CD4-positive, alpha-beta T cell treated with Interleukin-15 for 4 hours (primary cell): ENCODE measurements around the gene TSPAN17.
A peak's percentile ranks its signal among the peaks of the same experiment; 100 is the strongest.

ENCODE experiments used
- DNase-seq: peaks from one replicate; pipeline ENCODE4 v3.0.0-alpha.2; 2020; ENCODE audit warnings: low spot score

The TSPAN17 gene

DNA sequence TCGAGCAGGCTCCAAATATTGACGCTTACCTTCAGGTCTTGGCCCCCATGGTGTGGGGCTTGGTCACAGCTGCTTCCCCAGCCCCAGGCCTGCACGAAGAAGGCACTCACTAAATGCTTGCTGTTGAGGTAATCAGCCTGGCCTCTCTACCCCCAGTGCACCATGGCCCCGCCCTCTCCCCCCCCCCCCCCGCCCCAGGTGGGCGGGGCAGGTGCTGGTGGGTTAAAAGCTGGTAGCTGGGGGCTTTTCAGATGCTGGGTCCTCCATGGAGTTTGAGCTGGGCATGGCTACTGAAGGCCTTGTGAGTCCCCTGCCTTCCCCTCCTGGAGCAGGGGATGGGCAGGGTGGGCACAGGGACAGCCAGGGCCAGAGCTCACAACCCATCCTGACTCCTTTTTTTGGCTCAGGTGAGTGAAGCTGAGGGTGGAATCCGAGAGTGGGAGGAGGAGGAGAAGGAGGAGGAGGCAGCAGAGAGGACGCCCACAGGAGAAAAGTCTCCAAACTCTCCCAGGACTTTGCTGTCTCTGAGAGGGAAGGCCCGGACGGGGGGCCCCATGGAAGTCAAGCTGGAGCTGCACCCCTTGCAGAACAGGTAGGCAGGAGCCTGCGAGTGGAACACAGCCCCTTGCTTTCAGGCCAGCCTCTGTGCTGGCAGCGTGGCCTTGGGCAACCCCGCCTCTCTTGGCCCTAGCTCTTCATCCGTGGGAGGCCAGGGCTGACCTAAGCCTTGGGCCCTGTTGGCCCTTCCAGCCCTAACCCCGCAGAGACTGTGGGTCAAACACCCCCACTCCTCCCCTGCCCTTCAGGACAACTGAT is 4.4 kb upstream of the TSPAN17 start:
- no peak for DNase-seq

DNA sequence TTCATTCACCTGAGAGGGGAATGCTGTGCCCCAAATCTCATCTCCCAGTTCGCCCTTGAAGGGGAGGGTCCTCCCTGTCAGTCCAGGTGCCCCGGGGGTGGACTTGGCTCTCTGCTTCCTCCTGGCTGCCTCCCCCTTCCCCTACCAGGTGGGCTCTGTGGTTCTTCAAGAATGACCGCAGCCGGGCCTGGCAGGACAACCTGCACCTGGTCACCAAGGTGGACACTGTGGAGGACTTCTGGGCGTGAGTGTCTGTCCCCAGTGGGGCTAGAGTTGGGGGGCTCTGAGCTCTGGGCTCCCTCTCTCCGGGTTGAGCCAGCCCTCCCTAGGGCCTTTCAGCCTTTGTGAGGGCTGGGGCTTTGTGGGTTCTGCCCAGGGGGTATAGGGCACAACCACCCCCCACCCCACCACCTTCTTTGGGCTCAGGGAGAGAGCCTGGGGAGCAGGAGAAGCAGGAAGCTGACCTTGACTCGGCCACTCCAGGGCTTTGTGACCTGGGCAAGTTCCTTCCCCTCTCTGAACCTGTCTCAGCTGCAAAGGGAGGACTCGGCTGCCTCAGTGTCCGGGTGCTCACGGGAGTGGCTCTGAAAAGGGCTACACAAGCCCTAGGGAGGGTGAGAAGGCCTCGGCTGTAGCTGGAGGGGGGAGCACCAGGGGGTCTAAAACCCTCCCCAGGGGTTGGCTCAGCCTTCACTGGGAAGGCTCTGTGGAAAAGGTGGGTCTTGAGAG is 3.6 kb upstream of the TSPAN17 start:
- DNase-seq = no peak

DNA sequence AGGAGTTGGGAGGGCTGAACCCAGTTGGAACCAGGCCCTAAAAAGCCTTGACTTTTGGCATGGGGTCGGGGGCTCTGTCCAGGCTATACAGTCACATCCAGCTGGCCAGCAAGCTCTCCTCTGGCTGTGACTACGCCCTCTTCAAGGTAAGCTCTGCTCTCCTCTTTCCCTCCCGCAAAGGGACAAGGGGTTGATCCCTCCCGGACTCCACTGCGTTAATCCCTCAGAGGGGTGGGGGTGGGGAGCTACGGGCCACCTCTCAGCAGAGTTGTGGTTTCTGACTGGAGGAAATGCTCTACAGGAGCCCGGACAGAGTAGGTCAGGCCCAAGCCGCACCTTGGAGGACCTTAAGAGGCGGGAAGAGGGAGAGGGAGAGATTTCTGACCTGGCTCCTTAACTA is 3.0 kb upstream of the TSPAN17 start:
- no peak for DNase-seq

DNA sequence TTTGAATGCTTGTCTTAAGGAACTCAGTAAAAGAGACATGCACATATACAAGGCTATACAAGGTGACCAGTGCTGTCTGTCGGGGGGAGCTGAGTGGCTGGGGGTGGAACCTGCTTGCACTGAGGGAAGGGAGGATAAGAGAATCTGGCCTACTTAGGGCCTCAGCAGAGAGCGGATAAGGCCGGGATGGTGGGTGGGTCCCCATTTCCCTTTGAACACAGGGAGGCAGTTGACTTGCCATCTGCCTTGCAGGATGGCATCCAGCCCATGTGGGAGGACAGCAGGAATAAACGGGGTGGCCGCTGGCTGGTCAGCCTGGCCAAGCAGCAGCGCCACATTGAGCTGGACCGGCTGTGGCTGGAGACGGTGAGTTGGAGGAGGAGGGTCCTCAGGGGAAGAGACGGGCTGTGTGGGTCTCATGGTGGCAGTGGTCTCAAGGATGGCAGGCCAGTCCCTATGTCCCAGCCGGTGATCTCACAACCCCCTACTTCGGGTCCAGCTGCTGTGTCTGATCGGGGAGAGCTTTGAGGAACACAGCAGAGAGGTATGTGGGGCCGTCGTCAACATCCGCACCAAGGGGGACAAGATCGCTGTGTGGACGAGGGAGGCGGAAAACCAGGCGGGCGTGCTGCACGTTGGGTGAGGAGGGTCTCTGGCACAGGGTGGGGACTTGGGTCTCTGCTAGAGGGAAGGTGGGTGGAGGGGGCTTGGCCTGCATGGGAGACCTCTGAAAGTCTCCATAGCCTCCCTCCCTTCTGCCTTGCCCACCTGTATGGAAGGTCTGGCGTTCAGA is 2.2 kb upstream of the TSPAN17 start:
- no peak for DNase-seq

DNA sequence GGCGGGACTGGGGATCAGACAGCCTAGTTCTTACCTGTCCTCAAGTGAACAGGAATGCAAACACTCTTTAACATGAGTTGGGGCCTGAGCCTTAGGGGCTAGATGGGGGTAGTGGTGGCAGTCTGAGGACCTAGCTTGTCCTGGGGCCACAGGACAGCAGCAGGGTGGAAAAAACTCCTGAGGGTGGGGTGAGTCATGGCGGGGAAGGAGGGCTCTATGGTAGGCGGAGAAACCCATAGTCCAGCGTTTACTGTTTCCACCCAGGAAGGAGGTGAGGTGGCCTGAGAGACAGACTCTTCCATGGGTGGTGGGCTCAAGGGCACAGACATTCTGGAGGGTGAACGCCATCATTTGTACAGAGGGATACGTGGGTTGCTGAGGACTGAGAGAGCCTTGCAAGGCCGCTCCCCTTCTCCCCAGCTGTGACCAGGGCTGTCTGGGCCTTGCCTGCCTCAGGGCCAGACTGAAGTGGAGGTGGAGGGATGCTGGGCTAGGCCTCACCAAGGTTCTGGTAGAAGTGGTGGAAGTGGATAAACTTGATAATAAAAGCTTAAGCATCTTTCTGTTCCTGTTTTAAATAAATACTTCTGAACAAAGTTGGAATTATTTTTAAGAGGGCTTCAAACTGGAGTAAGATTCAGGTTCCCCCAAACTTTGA is 1.1 kb upstream of the TSPAN17 start:
- no peak for DNase-seq

DNA sequence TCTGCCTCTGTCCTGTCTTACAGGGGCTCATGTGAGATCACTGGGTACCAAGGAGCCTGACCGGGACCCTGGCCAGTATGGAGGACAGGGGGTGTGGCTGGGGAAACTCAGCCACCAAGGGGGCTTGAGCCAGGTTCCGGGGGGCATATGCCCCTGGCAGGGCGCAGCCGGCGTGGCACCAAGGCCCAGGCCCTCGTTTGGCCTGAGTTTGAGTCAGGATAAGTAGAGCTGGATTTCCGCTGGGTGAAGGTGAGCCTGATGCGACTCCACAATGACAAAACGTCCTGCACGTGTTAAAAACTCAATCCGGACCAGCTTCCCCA is 616 bp upstream of the TSPAN17 start:
- no peak for DNase-seq

DNA sequence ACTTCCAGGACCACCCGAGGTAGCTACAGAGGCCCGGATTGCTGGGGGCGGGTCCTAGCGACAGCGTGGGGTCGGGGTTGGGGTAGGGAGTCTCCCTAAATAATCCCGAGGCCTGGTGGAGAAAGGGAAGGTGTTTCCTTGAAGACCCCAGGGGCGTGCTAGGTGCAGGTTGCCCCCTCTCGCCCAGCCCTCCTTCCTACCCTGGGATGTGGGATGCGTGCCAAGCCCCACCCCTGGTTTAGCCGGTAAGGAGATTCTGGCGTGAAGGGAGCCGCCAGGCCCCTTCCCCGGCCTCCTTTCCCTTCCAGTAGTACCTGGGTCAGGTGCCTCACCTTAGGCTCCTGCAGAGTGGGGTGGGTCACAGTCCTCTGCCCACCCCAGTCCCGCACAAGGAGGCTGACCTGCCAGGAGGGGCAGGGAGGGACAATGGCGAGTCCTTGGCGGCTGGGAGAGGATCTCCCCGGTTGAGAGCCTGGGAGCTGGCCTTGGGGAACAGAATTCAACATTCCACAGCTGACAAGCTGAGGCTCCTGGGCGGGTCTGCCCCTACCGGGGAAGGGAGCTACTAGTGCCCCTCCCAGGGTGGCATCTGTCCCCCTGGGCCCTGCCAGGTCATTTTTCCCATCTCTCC is 674 bp downstream of the TSPAN17 start:
- DNase-seq = no peak

DNA sequence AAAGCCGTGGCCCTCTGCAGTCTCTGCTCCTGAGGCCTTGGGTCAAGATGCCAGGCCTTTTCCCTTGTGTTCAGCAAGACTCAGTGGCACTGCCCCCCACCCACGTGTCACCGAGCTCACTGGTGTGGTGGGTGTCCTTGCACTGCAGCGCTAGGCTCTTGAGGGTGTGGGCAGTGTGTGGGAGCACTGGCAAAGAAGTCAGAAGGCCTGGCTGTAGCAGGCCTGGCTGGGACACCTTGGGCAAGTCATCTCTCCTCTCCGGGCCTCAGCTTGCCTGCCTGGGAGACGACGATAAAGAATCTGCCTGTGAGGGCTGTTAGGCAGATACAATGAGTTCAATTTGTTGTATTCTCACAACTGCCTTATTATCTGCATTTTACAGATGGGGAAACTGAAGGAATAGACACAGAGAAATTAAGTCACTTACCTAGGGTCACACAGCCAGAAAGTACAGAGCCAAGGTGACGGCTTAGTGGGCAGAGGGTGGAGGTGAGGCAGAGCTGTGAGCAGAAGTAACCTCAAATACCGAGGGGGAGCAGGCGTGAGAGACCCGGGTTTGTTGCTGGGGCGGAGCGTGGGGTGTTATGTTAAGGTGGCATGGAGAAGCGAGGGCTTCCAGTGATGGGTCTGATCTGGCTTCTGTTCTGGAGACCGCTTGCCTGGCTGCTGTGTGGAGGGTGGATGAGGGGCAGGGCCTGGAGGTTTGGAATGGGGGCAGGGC is 1.4 kb downstream of the TSPAN17 start:
- DNase-seq = peak; percentile 47

DNA sequence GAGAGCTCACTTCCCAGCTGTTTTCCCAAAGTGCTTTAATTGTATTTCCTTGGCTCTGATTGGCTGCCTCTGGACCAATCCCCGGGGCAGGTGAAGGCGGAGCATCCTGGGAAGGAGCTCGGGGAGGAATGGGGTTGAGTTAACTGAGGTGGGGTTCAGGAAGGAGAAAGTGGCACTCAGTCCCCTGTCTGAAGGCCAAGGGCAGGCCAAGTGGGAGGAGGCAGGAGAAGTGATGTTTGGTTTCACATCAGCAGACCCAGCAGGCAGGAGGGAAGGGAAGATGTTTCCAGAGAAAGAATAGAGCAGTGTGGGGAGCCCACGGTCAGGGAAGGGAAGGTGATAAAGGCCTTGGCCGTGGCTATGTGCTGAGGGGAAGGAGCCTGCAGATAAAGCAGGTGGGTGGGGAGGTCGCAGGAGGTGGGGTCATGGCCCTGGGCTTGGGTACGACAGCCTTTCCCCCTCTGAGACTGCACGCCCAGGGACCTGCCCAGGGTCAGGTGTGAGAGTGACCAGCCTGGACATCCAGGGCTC is 3.1 kb downstream of the TSPAN17 start:
- no peak for DNase-seq

DNA sequence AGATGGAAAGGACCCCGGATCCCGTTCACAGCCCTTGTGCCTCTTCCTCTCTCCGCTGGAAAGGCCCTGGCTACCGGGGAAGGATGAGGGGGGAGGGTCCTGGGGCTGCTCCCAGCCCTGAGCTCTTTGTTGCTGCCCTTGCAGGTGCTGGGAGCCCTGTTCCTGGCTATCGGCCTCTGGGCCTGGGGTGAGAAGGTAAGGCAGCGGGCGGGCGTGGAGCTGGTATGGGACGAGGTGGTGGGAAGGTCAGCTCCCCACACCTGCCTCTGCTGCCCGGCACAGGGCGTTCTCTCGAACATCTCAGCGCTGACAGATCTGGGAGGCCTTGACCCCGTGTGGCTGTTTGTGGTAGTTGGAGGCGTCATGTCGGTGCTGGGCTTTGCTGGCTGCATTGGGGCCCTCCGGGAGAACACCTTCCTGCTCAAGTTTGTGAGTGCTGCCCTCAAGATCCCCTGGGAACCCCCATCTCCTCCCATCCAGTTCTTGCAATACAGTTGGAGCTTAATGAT is 4.2 kb downstream of the TSPAN17 start:
- no peak for DNase-seq

DNA sequence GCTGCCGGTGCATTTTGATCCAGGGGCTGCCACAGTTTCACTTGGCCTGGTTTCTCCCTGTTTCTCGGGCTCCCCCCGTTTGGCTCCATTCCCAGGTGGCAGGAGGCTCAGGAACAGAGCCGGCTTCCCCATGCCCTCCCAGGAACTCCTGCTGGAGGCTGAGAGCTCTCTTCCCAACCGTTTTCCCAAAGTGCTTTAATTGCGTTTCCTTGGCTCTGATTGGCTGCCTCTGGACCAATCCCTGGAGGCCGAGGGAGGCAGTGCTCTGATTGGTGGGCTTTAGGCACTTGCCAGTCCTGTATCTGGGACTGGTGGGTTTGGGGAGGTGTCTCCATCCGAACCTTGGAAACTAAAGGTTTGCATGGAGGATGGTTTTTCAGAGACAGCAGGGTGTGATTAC is 4.9 kb downstream of the TSPAN17 start:
- DNase-seq = no peak

DNA sequence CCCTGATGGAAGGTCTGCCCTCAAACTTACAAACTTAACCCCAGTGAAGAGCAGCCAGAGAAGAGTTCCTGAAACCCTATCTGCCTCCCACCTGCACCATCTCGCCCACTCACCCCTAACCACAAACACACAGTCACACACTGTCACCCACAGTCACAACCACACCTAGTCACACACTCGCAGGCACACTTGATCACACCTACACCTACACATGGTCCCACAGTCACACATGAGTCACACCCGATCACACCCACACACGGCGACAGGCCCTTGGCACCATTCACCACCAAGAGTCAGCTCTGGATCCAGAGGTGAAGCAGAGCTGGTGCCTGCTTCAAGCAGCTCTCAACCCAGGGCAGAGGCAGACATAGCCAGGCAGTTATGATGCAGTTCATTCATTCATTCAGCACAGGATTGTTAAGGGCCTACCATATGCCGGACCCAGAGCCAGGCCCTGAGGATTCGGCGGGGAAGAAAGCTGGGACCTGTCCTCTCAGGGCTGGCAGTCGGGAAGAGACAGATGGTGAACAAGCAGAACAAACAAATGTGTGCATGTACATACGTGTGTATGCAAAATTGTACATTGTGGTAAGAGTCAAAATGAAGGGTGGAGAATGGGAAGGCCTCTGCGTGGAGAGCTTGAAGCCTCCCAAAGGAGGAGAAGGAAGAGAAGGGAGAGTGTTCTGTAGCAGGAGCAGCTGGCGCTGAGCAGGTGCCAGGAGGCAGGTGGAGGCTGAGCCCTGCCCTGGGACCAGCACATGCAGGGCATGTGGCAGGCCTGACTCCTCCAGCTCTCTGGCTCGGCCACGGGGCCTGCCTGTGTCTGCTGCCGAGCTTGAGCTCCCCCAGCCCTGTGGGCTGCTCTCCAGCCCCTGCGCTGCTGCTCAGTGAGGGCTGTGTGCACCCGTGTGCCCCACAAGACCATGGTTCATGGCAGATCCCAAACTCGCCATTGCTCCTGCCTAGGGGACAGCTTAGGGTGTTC is 6.4 kb downstream of the TSPAN17 start:
- DNase-seq = peak; percentile 79

DNA sequence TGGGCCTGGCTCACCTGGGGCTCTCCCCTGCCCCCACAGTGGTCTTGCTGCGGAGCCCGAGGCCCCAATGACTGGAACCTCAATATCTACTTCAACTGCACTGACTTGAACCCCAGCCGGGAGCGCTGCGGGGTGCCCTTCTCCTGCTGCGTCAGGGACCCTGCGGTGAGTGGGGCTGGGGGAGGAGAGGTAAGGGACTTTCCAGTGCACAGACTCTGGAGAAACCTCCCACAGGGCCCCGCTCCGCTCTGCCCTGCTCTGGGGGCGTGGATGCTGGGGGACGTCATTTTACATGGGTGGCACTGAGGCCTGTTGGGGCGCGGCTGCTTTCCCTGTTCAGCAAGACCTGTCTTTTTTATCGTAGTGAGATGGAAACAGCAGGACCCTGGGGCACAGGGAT is 7.6 kb downstream of the TSPAN17 start:
- no peak for DNase-seq

DNA sequence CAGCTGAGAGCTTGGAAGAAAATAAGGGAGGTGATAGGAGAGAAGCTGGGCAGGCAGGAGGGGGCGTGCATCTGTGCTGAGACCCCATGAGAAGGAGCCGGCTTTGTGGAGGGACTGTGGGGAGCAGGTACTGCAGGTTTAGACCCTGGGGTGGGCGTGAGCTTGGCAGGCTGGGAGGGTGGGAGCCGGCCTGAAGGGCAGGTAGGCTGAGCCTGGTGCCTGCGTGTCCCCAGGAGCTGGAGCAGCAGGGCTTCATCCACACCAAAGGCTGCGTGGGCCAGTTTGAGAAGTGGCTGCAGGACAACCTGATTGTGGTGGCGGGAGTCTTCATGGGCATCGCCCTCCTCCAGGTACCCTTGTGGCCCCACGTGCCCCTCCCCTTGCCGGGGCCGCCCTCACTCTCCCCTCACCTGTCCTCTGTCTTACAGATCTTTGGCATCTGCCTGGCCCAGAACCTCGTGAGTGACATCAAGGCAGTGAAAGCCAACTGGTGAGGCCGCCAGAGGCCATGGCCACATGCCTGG is 9.2 kb downstream of the TSPAN17 start:
- no peak for DNase-seq

DNA sequence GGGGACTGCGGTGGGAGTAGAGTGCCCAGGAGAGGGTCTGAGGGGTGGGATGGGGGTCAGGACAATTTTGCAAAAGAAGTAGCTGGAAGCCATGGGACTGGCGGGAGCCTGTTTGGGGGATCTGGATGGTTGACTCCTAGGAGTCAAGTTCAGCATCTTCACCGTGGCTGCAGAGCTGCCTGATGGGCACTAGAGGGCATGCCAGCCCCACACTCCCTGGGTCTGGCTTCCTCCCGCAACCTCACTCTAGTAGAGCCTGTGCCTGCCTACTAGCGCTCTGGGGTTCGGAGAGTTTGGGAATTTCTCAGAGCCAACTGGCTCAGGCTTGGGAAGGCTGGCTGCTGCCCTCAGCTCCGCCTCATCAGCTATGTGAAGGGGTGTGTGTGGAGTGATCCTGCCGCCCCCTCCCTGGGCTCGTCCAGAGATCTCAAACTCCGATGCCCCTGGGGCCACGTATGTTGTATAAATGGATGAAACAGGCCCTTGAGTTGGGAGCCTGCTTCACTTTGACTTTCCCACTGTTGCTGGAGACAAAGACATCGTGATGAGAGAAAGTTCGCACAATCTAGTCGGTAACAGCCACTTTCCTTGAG is 10.8 kb downstream of the TSPAN17 start:
- DNase-seq = peak; percentile 59

DNA sequence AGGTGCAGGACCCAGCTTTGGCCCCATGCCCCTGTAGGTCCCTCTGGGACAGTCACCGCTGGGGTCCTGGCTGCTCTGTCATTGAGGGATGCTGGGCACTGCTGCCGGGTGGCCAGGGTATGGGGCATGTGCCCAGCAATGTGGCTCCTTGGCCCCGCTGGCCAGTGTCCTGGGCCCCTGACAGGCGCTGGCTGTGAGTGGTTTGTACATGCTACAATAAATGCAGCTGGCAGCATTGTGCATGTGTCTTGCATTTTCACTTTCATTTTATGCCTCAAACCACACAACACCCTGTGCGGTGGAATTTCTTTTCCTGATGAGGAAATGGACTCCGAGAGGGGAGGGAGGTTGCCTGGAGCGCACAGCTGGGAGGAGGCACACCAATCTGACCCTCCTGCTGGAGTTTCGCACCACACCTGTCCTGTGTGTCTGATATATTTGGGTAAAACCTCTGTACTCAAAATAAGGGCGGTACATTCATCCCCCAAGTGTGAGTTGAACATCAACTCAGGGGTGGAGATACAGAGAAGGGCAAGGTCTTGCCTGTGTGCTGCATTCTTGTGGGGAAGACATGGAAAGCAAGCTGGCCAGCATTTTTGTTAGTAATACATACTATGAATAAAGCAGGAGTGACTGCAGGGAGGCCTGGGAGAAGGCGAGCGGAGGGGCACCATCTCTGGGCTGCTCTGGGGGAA is 11.7 kb downstream of the TSPAN17 start:
- DNase-seq = peak; percentile 41

DNA sequence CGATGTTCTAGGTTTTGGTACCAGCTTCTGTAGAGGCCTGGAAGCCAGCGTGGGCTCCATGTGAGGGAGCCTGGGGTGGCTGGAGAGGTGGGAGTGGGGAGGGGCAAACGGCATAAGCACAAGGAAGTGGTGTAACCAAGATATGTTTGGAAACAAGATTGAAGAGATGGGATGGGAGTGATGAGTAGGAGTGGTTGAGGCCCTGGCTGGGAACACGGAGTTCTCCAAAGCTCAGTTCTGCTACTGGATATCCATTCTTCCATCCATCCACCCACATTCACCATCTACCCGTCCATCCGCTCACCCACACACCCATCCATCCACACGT is 12.2 kb downstream of the TSPAN17 start:
- DNase-seq = no peak

DNA sequence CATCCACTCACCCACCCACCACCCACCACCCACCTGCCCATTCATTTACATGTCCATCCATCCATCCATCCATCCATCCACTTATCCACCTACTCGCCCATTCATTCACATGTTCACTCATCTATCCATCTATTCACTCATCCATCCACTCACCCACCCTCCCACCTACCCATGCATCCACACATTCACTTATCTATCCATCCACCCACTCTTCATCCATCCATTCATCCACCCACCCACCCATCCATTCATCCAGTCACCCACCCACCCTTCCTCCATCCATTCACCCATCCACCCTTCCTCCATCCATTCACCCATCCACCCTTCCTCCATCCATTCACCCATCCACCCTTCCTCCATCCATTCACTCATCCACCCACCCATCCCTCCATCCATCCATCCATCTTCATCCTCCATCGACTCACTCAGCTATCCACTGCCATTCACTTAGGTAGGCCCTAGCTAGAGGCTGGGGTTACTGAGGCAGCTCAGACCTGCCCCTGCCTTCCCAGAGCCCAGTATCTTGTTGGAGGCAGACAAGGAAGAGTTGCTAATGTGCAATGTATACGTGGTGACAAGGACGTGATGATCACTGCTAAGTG is 12.7 kb downstream of the TSPAN17 start:
- DNase-seq = no peak
